GM12892 (cell line): ENCODE measurements around the gene ARHGAP23.

ENCODE experiments used
- POLR2A ChIP-seq: IDR thresholded peaks from 2 replicates; pipeline ENCODE4 v1.6.1; 2011; ENCODE audit warnings: low read depth, low read length, control low read depth
- TAF1 ChIP-seq: IDR thresholded peaks from 2 replicates; pipeline ENCODE4 v1.6.1; 2011; ENCODE audit warnings: low read depth, mild to moderate bottlenecking, control low read depth, low read length, borderline replicate concordance

GRCh38 chr17:38439436-38439835, 11.2 kb downstream of the ARHGAP23 start:
- TF ChIP-seq TAF1 (no peak), POLR2A (no peak)
